GM18858 (cell line): ENCODE results near the gene SMARCE1.

Source experiments
- ATAC-seq: cut with Tn5 transposase; IDR thresholded peaks from one replicate; pipeline ENCODE4 v1.9.1; 2021; ENCODE audit not compliant: unreplicated experiment

SMARCE1 gene

GRCh38 chr17:40647624-40648383 is at the start of gene SMARCE1:
SMARCE1 (minus strand) TSS chr17:40647818; CDS start chr17:40645802, 2,016 bp downstream.
- no peak for ATAC-seq

GRCh38 chr17:40697297-40697696 is 49.7 kb upstream of the SMARCE1 start:
- ATAC-seq: no peak

GRCh38 chr17:40696651-40697072 is 49.0 kb upstream of the SMARCE1 start:
- no peak for ATAC-seq

- ATAC-seq: no peak
These were observed 48.4 kb upstream of the SMARCE1 start for GRCh38 chr17:40695874-40696472.

GRCh38 chr17:40694584-40694983 is 47.0 kb upstream of the SMARCE1 start:
- no peak for ATAC-seq

GRCh38 chr17:40687106-40687505 is 39.5 kb upstream of the SMARCE1 start:
- no peak for ATAC-seq

- no peak for ATAC-seq
These were observed 38.6 kb upstream of the SMARCE1 start for GRCh38 chr17:40686192-40686591.

GRCh38 chr17:40680998-40681397 is 33.4 kb upstream of the SMARCE1 start:
- no peak for ATAC-seq

- ATAC-seq: no peak
These were observed 31.9 kb upstream of the SMARCE1 start for GRCh38 chr17:40679523-40679907.

- ATAC-seq: no peak
These were observed 31.4 kb upstream of the SMARCE1 start for GRCh38 chr17:40678902-40679522.

GRCh38 chr17:40675905-40676304 is 28.3 kb upstream of the SMARCE1 start:
- ATAC-seq: no peak

- no peak for ATAC-seq
These were observed 25.0 kb upstream of the SMARCE1 start for GRCh38 chr17:40672654-40673053.

GRCh38 chr17:40671282-40671681 is 23.7 kb upstream of the SMARCE1 start:
- no peak for ATAC-seq

GRCh38 chr17:40666331-40666730 is 18.7 kb upstream of the SMARCE1 start:
- ATAC-seq: no peak

GRCh38 chr17:40664582-40665333 is 17.1 kb upstream of the SMARCE1 start, which contains the start of gene KRT222:
KRT222 (minus strand) TSS chr17:40665177; CDS start chr17:40665099, 78 bp downstream.
- ATAC-seq: no peak

- no peak for ATAC-seq
These were observed 15.6 kb upstream of the SMARCE1 start for GRCh38 chr17:40663252-40663651.

GRCh38 chr17:40659911-40660310 is 12.3 kb upstream of the SMARCE1 start:
- ATAC-seq: no peak

GRCh38 chr17:40658396-40658795 is 10.8 kb upstream of the SMARCE1 start:
- ATAC-seq: no peak

- ATAC-seq: no peak
These were observed 4.3 kb upstream of the SMARCE1 start for GRCh38 chr17:40651939-40652338.

GRCh38 chr17:40648384-40648968 is 858 bp upstream of the SMARCE1 start:
- no peak for ATAC-seq
